GM23338 (cell line): ENCODE results near the gene SH3RF3. TPM values are rescaled to one million over a fixed set of nuclear protein-coding genes. Genes with fewer than 3 reads are reported as not detected.
A peak's percentile ranks its signal among the peaks of the same experiment; 100 is the strongest.

Source experiments
- ATAC-seq: fragments of 200-7000 bp; cut with Tn5 transposase; 3 replicates; pipeline ENCODE4 v1.9.1; 2020
- DNase-seq: peaks from one replicate; pipeline ENCODE4 v3.0.0-alpha.2; 2015; ENCODE audit warnings: low spot score
- H2AFZ ChIP-seq: fragments of 200-600 bp; sonication (generic); 2 replicates; pipeline ENCODE4 v1.8.0; 2016; ENCODE audit warnings: antibody characterized with exemption, mild to moderate bottlenecking, moderate library complexity
- H3F3A ChIP-seq: fragments of 200-600 bp; sonication (generic); replicated peaks from 2 replicates; pipeline ENCODE4 v1.8.0; 2017; ENCODE audit warnings: antibody characterized with exemption, mixed run types, low read depth
- H3K27ac ChIP-seq: fragments of 200-600 bp; sonication (generic); 2 replicates; pipeline ENCODE4 v1.6.1; 2016; ENCODE audit warnings: low read depth
- H3K27me3 ChIP-seq: fragments of 200-600 bp; sonication (generic); 2 replicates; pipeline ENCODE4 v1.8.0; 2016; ENCODE audit warnings: mild to moderate bottlenecking, mixed run types, moderate library complexity; ENCODE audit not compliant: insufficient read depth
- H3K36me3 ChIP-seq: fragments of 200-600 bp; sonication (generic); 2 replicates; pipeline ENCODE4 v1.8.0; 2016; ENCODE audit warnings: mild to moderate bottlenecking; ENCODE audit not compliant: insufficient read depth
- H3K4me1 ChIP-seq: fragments of 200-600 bp; sonication (generic); 2 replicates; pipeline ENCODE4 v1.8.0; 2016; ENCODE audit warnings: mild to moderate bottlenecking, moderate library complexity; ENCODE audit not compliant: insufficient read depth
- H3K4me2 ChIP-seq: fragments of 200-600 bp; sonication (generic); 2 replicates; pipeline ENCODE4 v1.7.1; 2017; ENCODE audit warnings: mixed run types
- H3K4me3 ChIP-seq: fragments of 200-600 bp; sonication (generic); 2 replicates; pipeline ENCODE4 v1.6.1; 2016; ENCODE audit warnings: mixed run types
- H3K79me2 ChIP-seq: fragments of 200-600 bp; sonication (generic); replicated peaks from 2 replicates; pipeline ENCODE4 v1.8.0; 2017; ENCODE audit warnings: mild to moderate bottlenecking; ENCODE audit not compliant: insufficient read depth
- H3K9me2 ChIP-seq: fragments of 200-600 bp; sonication (generic); 2 replicates; pipeline ENCODE4 v1.8.0; 2017; ENCODE audit not compliant: insufficient read depth
- H4K20me1 ChIP-seq: fragments of 200-600 bp; sonication (generic); replicated peaks from 2 replicates; pipeline ENCODE4 v1.8.0; 2017; ENCODE audit warnings: mild to moderate bottlenecking; ENCODE audit not compliant: insufficient read depth
- H3K27ac Mint-ChIP-seq: 2 replicates; pipeline ENCODE4 v1.8.0; 2020; ENCODE audit warnings: inconsistent platforms, mild to moderate bottlenecking, moderate library complexity, mixed read lengths
- H3K27me3 Mint-ChIP-seq: 3 replicates; pipeline ENCODE4 v1.8.0; 2022; ENCODE audit warnings: low read depth, mild to moderate bottlenecking, moderate library complexity, mixed read lengths, inconsistent platforms; ENCODE audit not compliant: insufficient read depth, poor library complexity
- H3K36me3 Mint-ChIP-seq: 3 replicates; pipeline ENCODE4 v1.8.0; 2021; ENCODE audit warnings: low read depth, mild to moderate bottlenecking, inconsistent platforms, moderate library complexity, mixed read lengths
- H3K4me1 Mint-ChIP-seq: 3 replicates; pipeline ENCODE4 v1.8.0; 2020; ENCODE audit warnings: mild to moderate bottlenecking, inconsistent platforms, mixed read lengths
- H3K4me3 Mint-ChIP-seq: 3 replicates; pipeline ENCODE4 v1.8.0; 2021; ENCODE audit warnings: moderate library complexity, mild to moderate bottlenecking, inconsistent platforms, mixed read lengths
- H3K9me3 Mint-ChIP-seq: 3 replicates; pipeline ENCODE4 v1.8.0; 2020; ENCODE audit warnings: moderate library complexity, mild to moderate bottlenecking, inconsistent platforms, mixed read lengths
- CREB1 ChIP-seq: fragments of 250-450 bp; sonication (Bioruptor Pico); IDR thresholded peaks from 2 replicates; pipeline ENCODE4 v1.5.0; 2020; ENCODE audit warnings: low read depth, mild to moderate bottlenecking, moderate library complexity
- CTCF ChIP-seq, 2 experiments: fragments of 200-600 bp in 1 of 2; sonication (generic) in 1 of 2; conservative IDR thresholded peaks; 2 replicates each; pipeline versions ENCODE4 v1.5.1 to v1.6.1; 2016 to 2017; ENCODE audit warnings: antibody characterized with exemption in 2 of 2, low read depth in 2 of 2, mild to moderate bottlenecking in 2 of 2, moderate library complexity in 1 of 2
- EZH2 ChIP-seq: fragments of 200-600 bp; sonication (generic); IDR thresholded peaks from one replicate; pipeline ENCODE4 v1.8.0; 2017; ENCODE audit warnings: antibody characterized with exemption, mild to moderate bottlenecking, low read depth; ENCODE audit not compliant: unreplicated experiment
- EZH2phosphoT487 ChIP-seq: fragments of 200-600 bp; sonication (generic); IDR thresholded peaks from one replicate; pipeline ENCODE4 v1.8.1; 2018; ENCODE audit warnings: antibody characterized with exemption; ENCODE audit not compliant: unreplicated experiment
- JUNB ChIP-seq: IDR thresholded peaks from one replicate; pipeline ENCODE4 v1.6.1; 2016; ENCODE audit warnings: antibody characterized with exemption; ENCODE audit not compliant: unreplicated experiment
- POLR2AphosphoS5 ChIP-seq: IDR thresholded peaks from 2 replicates; pipeline ENCODE4 v1.6.1; 2016; ENCODE audit warnings: antibody characterized with exemption, low read depth
- STAT1 ChIP-seq: IDR thresholded peaks from one replicate; pipeline ENCODE4 v1.6.1; 2016; ENCODE audit warnings: antibody characterized with exemption; ENCODE audit not compliant: unreplicated experiment
- ZNF462 ChIP-seq: fragments of 250-450 bp; sonication (Bioruptor Pico); IDR thresholded peaks from 2 replicates; pipeline ENCODE4 v1.5.0; 2020; ENCODE audit warnings: mild to moderate bottlenecking, moderate library complexity
- polyA plus RNA-seq: library from polyadenylated mRNA; unstranded; fragments of >200 nt; fragmentation: Nextera tagmentation; extraction: Ambion mirVana; gene quantifications from 2 replicates; pipeline ENCODE4 v1.2.1, GENCODE V29; 2016
- total RNA-seq: library from RNA; depleted of rRNA; stranded (reverse); fragments of >200 nt; shearing (Covaris generic); gene quantifications from 2 replicates; pipeline ENCODE4 v1.2.3, GENCODE V29; 2014
- TF ChIP-seq, protein P1 (sequence below): IDR thresholded peaks from one replicate; pipeline ENCODE4 v1.6.1; 2018; ENCODE audit warnings: antibody characterized with exemption; ENCODE audit not compliant: unreplicated experiment

Gene SH3RF3
- total and polyA plus RNA-seq, 2 experiments from 2014 or later, result 0.11 to 0.63 TPM

GRCh38 chr2:109472974-109473373, 344.0 kb downstream of the SH3RF3 start:
- Histone ChIP-seq H3K4me3 (no peak overlapping the region), H3K79me2 (no peaks in the 10 kb centered on the region), H3K4me1 (0 out of 2 replicates have a peak, but pooled peaks cover 5% of the 10 kb centered on the region), H2AFZ (no peak overlapping the region), H3K36me3 (no peaks in the 10 kb centered on the region), H4K20me1 (no peaks in the 10 kb centered on the region), H3F3A (no peaks in the 10 kb centered on the region), H3K4me2 (no peak overlapping the region), H3K27ac (no peak overlapping the region), H3K27me3 (no peaks in the 10 kb centered on the region), H3K9me2 (peaks cover 6% of the 10 kb centered on the region; the same call in 1 of the 2 replicates)
- no peak overlapping the region for H3K27ac Mint-ChIP-seq
- ATAC-seq (peak; percentile 74), DNase-seq (peak; percentile 39)
- H3K9me3 Mint-ChIP-seq, result no peaks in the 10 kb centered on the region
- H3K27me3 Mint-ChIP-seq, result peaks cover 10% of the 10 kb centered on the region
- H3K4me3 Mint-ChIP-seq, result no peak overlapping the region
- no peaks in the 10 kb centered on the region for H3K36me3 Mint-ChIP-seq
- TF ChIP-seq JUNB (no peak), CTCF (conservative IDR thresholded peaks at IDR 0.05; ENCODE audit: low read depth in 2 of 2) (peak in 1 of 2 experiments; percentile 18; a peak in 1 of 4 replicates)
- H3K4me1 Mint-ChIP-seq, result peaks cover 11% of the 10 kb centered on the region

- Histone ChIP-seq H3K9me2 (peaks cover 6% of the 10 kb centered on the region; the same call in 1 of the 2 replicates), H2AFZ (no peak overlapping the region), H3K27ac (no peak overlapping the region), H4K20me1 (no peaks in the 10 kb centered on the region), H3K36me3 (no peaks in the 10 kb centered on the region), H3F3A (no peaks in the 10 kb centered on the region), H3K79me2 (no peaks in the 10 kb centered on the region), H3K4me2 (no peak overlapping the region), H3K4me1 (0 out of 2 replicates have a peak, but pooled peaks cover 5% of the 10 kb centered on the region), H3K4me3 (no peak overlapping the region), H3K27me3 (no peaks in the 10 kb centered on the region)
- no peak overlapping the region for H3K27ac Mint-ChIP-seq
- no peaks in the 10 kb centered on the region for H3K9me3 Mint-ChIP-seq
- H3K27me3 Mint-ChIP-seq, result peaks cover 11% of the 10 kb centered on the region
- peaks cover 11% of the 10 kb centered on the region for H3K4me1 Mint-ChIP-seq
- DNase-seq (no peak), ATAC-seq (no peak)
- no peak overlapping the region for H3K4me3 Mint-ChIP-seq
- no peaks in the 10 kb centered on the region for H3K36me3 Mint-ChIP-seq
- no peak for TF ChIP-seq EZH2
- no peak for TF ChIP-seq POLR2AphosphoS5
- TF ChIP-seq JUNB, result no peak
- TF ChIP-seq, protein P1, sequence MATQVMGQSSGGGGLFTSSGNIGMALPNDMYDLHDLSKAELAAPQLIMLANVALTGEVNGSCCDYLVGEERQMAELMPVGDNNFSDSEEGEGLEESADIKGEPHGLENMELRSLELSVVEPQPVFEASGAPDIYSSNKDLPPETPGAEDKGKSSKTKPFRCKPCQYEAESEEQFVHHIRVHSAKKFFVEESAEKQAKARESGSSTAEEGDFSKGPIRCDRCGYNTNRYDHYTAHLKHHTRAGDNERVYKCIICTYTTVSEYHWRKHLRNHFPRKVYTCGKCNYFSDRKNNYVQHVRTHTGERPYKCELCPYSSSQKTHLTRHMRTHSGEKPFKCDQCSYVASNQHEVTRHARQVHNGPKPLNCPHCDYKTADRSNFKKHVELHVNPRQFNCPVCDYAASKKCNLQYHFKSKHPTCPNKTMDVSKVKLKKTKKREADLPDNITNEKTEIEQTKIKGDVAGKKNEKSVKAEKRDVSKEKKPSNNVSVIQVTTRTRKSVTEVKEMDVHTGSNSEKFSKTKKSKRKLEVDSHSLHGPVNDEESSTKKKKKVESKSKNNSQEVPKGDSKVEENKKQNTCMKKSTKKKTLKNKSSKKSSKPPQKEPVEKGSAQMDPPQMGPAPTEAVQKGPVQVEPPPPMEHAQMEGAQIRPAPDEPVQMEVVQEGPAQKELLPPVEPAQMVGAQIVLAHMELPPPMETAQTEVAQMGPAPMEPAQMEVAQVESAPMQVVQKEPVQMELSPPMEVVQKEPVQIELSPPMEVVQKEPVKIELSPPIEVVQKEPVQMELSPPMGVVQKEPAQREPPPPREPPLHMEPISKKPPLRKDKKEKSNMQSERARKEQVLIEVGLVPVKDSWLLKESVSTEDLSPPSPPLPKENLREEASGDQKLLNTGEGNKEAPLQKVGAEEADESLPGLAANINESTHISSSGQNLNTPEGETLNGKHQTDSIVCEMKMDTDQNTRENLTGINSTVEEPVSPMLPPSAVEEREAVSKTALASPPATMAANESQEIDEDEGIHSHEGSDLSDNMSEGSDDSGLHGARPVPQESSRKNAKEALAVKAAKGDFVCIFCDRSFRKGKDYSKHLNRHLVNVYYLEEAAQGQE, result no peak
- no peak for TF ChIP-seq ZNF462
- TF ChIP-seq STAT1, result no peak
- TF ChIP-seq CREB1 (CRISPR knock-in tag), result no peak
- TF ChIP-seq EZH2phosphoT487, result no peak
These were observed 344.8 kb downstream of the SH3RF3 start for GRCh38 chr2:109473616-109474318.
